Lung (tissue), 12 donors: ENCODE results near the gene GNAS-AS1. TPM values are rescaled to one million over a fixed set of nuclear protein-coding genes. Genes with fewer than 3 reads are reported as not detected.
A peak's percentile ranks its signal among the peaks of the same experiment; 100 is the strongest.

Experiments
- ATAC-seq: fragments of 200-7000 bp; cut with Tn5 transposase; one replicate; pipeline ENCODE4 v1.9.1; 2020; ENCODE audit warnings: moderate number of reproducible peaks; ENCODE audit not compliant: insufficient read depth, low FRiP score
- DNase-seq, 3 donors: peaks; one replicate each; pipeline ENCODE4 v3.0.0-alpha.2; 2013 to 2017
- H3K27ac ChIP-seq, 2 donors: one replicate each; pipeline ENCODE4 v1.5.1; 2013; ENCODE audit warnings: mild to moderate bottlenecking in 2 of 2, moderate library complexity in 2 of 2, control low read depth in 1 of 2, inconsistent platforms in 1 of 2, low read depth in 1 of 2, low read length in 1 of 2
- H3K27me3 ChIP-seq, 3 donors: one replicate each; pipeline ENCODE4 v1.5.1; 2013; ENCODE audit warnings: low read length in 2 of 3; ENCODE audit not compliant: control insufficient read depth in 3 of 3, insufficient read depth in 3 of 3
- H3K36me3 ChIP-seq, 4 donors: one replicate each; pipeline ENCODE4 v1.5.1; 2013; ENCODE audit warnings: low read length in 4 of 4, mild to moderate bottlenecking in 1 of 4, moderate library complexity in 1 of 4; ENCODE audit not compliant: control insufficient read depth in 4 of 4, insufficient read depth in 4 of 4
- H3K4me1 ChIP-seq, 5 donors: one replicate each; pipeline ENCODE4 v1.5.1; 2013; ENCODE audit warnings: low read length in 5 of 5, mild to moderate bottlenecking in 2 of 5, moderate library complexity in 1 of 5; ENCODE audit not compliant: control insufficient read depth in 5 of 5, insufficient read depth in 5 of 5
- H3K4me3 ChIP-seq: one replicate; pipeline ENCODE4 v1.5.1; 2013; ENCODE audit warnings: mild to moderate bottlenecking, control low read depth, moderate library complexity
- H3K9ac ChIP-seq, 2 donors: one replicate each; pipeline ENCODE4 v1.5.1; 2013; ENCODE audit warnings: low read length in 2 of 2, control low read depth in 1 of 2; ENCODE audit not compliant: insufficient read depth in 1 of 2
- H3K9me3 ChIP-seq, 4 donors: one replicate each; pipeline ENCODE4 v1.5.1; 2013; ENCODE audit warnings: low read length in 3 of 4, mild to moderate bottlenecking in 1 of 4, moderate library complexity in 1 of 4; ENCODE audit not compliant: control insufficient read depth in 4 of 4, insufficient read depth in 3 of 4
- WGBS, 2 donors: extraction: QIAGEN DNeasy Blood & Tissue Kit; methylation state at CpG; one replicate each; pipeline ENCODE4 v1.1.7; 2013; 5-methylcytosine and 5-hydroxymethylcytosine counted together
- polyA plus RNA-seq, 2 donors: library from polyadenylated mRNA; stranded (reverse); fragments of 200-250 nt; gene quantifications; one replicate each; pipeline ENCODE4 v1.2.1, GENCODE V29; 2013
- total RNA-seq, 2 donors: library from RNA; depleted of rRNA in 1 of 2; stranded (reverse); fragments of >200 nt in 1 of 2; gene quantifications; one replicate each; pipeline ENCODE4 v1.2.1, GENCODE V29; 2014 to 2021
- TF ChIP-seq, protein P1 (sequence below): IDR thresholded peaks from 2 replicates; pipeline ENCODE4 v1.5.1; 2012; ENCODE audit warnings: mild to moderate bottlenecking; ENCODE audit errors: control extremely low read depth, extremely low read depth
- donor health status: control.
- donor health status: control.
- donor health status: Bipolar disorder and iron deficiency.
- donor health status: healthy.
- donor health status: DM: yes; HTN: yes; CAD: no.

The GNAS-AS1 gene
- total and polyA plus RNA-seq, 4 donors: 0.07 to 1.9 (median 0.74) TPM

DNA sequence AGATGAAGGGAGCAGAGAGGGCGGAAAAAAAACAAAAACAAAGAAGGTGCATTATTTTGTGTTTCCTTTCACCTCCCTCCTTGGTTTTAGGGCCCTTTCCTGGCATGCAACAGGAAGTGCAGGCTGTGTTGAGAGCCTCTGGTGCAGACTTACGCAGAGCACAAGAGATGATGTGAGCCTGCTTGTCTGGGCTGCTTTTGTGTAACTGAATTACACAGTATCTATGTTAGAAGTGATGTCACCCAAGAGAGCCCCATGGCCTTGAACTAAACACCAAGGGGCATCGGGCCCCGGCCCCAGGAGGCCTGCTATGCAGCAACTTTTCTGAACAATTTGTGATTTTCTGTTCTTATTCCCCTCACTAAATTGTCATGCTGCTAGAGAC lies 27.3 kb upstream of the GNAS-AS1 start:
- 80 to 84% methylated on average over 4 of the region's 4 CpGs for WGBS, 2 donors
- H3K4me1 ChIP-seq: peaks cover 0 to 6% (median 0%) of the 10 kb centered on the region in 5 donors
- TF ChIP-seq, protein P1, sequence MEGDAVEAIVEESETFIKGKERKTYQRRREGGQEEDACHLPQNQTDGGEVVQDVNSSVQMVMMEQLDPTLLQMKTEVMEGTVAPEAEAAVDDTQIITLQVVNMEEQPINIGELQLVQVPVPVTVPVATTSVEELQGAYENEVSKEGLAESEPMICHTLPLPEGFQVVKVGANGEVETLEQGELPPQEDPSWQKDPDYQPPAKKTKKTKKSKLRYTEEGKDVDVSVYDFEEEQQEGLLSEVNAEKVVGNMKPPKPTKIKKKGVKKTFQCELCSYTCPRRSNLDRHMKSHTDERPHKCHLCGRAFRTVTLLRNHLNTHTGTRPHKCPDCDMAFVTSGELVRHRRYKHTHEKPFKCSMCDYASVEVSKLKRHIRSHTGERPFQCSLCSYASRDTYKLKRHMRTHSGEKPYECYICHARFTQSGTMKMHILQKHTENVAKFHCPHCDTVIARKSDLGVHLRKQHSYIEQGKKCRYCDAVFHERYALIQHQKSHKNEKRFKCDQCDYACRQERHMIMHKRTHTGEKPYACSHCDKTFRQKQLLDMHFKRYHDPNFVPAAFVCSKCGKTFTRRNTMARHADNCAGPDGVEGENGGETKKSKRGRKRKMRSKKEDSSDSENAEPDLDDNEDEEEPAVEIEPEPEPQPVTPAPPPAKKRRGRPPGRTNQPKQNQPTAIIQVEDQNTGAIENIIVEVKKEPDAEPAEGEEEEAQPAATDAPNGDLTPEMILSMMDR: no peak

DNA sequence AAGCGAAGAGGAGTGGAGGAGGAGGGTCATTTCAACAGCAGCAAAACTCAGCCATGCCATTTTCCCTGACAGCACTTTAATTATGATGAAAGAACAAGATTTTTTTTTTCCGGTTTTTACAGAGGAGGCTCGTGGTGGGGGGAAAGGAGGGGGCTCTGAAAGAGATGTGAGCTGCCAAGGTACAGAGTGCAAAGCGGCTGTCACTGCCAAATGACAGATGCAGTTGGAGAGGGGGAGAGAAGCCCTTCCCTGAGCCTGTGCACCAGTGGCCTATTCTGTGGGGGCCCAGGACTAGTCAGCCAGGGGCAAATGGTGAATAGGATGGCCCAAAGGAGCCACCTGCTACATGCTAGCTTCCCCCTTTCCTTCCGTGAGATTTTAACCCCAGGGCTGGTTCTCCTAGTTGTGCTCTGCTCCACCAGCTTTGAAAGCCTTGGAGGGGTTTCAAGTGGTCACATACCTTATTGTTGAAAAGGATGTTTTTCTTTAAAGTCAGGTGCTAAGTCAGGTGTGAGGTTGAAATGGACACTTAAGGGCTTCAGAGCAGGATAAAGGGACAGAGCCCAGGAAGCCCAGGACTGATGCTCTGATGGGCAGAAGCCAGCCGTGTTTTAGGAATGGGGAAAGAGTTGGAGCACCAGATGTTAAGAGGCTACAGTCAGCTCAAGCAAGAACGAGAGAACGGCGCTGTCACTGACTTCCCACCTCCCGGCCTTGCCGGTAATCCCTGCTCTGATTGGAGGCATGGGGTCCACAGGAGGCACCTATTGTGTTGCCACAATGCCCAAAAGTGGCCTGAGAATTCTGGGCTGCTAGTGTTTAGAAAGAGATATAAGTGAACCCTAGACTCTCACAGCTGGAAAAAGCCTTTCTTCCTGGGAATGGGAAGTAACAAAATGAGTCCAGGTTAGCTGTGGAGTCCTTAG lies 26.6 kb upstream of the GNAS-AS1 start:
- ATAC-seq: no peak
- 74 to 86% methylated on average over 11 of the region's 11 CpGs for WGBS, 2 donors

More for the DNA sequence above, 27.3 kb upstream of the GNAS-AS1 start:
- H3K27me3 ChIP-seq: no peaks in the 10 kb centered on the region
- ATAC-seq: no peak
- H3K9me3 ChIP-seq: no peaks in the 10 kb centered on the region
- DNase-seq: no peak
- no peaks in the 10 kb centered on the region for H3K36me3 ChIP-seq
- H3K9ac ChIP-seq: no peak overlapping the region
- H3K27ac ChIP-seq: no peak overlapping the region
- no peak overlapping the region for H3K4me3 ChIP-seq

DNA sequence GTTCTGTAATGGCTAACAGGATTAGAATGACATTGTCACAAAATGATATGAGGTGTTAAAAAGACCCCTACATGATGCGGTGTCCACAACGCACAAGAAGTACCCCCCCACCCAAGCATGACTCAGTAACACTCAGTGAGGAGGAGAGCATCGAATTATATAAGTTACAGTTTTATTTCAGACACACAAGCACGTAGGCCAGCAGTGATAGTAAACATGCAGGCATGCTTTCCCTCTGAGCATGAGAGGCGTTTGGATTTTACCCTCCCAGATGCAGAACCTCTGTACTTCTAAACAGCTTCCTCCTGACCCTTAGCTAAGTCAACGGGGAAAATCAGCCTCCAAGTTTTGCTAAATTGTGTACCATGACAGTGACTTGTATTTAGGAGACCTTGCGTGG lies 25.7 kb upstream of the GNAS-AS1 start:
- ATAC-seq (no peak), DNase-seq (no peak)
- Histone ChIP-seq H3K4me1 (peaks cover 0 to 6% (median 0%) of the 10 kb centered on the region in 5 donors), H3K27ac (no peak overlapping the region), H3K9ac (no peak overlapping the region), H3K36me3 (no peaks in the 10 kb centered on the region), H3K4me3 (no peak overlapping the region), H3K9me3 (peaks cover 0 to 1% (median 0%) of the 10 kb centered on the region in 4 donors), H3K27me3 (no peaks in the 10 kb centered on the region)
- 82 to 84% methylated on average over 7 of the region's 7 CpGs for WGBS, 2 donors
- TF ChIP-seq, protein P1: no peak

More for the DNA sequence above, 26.6 kb upstream of the GNAS-AS1 start:
- TF ChIP-seq, protein P1: no peak
- Histone ChIP-seq H3K4me1 (peaks cover 0 to 6% (median 0%) of the 10 kb centered on the region in 5 donors), H3K9ac (no peak overlapping the region), H3K9me3 (no peaks in the 10 kb centered on the region), H3K4me3 (no peak overlapping the region), H3K27me3 (no peaks in the 10 kb centered on the region), H3K36me3 (no peaks in the 10 kb centered on the region), H3K27ac (no peak overlapping the region)
- DNase-seq: peak in 1 of 3 donors; percentile 61
